ENCODE results near the gene PTHLH.

DNA sequence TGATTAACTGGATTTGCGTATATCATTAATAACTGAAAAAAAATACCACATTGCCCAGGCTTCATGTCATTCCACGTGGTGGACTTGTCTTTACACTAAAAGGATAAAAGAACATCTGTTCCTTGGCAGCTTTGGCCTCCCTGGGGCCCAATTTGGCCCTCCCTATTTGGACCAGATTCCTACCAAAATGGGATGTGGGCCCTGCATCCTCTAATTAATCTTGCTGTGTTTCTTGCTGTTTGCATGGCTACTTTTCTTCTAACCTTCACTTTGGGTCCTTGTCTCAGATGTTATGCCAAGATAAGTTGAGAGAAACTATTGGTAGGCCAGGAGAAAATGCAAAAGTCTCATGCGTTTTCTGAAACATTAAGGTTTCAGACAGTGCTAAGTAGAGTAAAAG is 57.5 kb downstream of the PTHLH start:
- TF ChIP-seq, protein P1, sequence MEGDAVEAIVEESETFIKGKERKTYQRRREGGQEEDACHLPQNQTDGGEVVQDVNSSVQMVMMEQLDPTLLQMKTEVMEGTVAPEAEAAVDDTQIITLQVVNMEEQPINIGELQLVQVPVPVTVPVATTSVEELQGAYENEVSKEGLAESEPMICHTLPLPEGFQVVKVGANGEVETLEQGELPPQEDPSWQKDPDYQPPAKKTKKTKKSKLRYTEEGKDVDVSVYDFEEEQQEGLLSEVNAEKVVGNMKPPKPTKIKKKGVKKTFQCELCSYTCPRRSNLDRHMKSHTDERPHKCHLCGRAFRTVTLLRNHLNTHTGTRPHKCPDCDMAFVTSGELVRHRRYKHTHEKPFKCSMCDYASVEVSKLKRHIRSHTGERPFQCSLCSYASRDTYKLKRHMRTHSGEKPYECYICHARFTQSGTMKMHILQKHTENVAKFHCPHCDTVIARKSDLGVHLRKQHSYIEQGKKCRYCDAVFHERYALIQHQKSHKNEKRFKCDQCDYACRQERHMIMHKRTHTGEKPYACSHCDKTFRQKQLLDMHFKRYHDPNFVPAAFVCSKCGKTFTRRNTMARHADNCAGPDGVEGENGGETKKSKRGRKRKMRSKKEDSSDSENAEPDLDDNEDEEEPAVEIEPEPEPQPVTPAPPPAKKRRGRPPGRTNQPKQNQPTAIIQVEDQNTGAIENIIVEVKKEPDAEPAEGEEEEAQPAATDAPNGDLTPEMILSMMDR (IDR thresholded peaks at IDR 0.05; ENCODE audit: low read depth, low read length), result no peak
- no peak for TF ChIP-seq POLR2A (IDR thresholded peaks at IDR 0.05; ENCODE audit: extremely low read depth, insufficient read length)

All from NB4 (cell line).